ENCODE results near the gene SLC35F1. TPM values are rescaled to one million over a fixed set of nuclear protein-coding genes. Genes with fewer than 3 reads are reported as not detected.

The SLC35F1 gene
- polyA plus RNA-seq, 1 donor (not counting 4 experiments of a cell fraction or from before 2014, with no cell fraction given) = not detected

- dilution Hi-C loops (cut with MboI; ENCODE audit: extremely low pct_ligation_motif_present, low sequenced_read_pairs) = no loop called here
- FAIRE-seq = no peak
- Histone ChIP-seq H2AFZ (ENCODE audit: control insufficient read depth, low read length) (no peak overlapping the region), H3K4me3 (ENCODE audit: control insufficient read depth in 2 of 3, extremely low read depth in 1 of 3, insufficient read depth in 2 of 3, low read depth in 1 of 3, low read length in 3 of 3) (no peak overlapping the region), H4K20me1 (ENCODE audit: control insufficient read depth, extremely low read depth, insufficient read depth, low read length) (no peaks in the 10 kb centered on the region), H3K4me1 (ENCODE audit: control insufficient read depth, extremely low read depth, insufficient read depth, low read length) (no peaks in the 10 kb centered on the region), H3K27me3 (ENCODE audit: control insufficient read depth, extremely low read depth, insufficient read depth, low read length) (no peaks in the 10 kb centered on the region), H3K27ac (ENCODE audit: control insufficient read depth, insufficient read depth, low read length) (no peak overlapping the region), H3K36me3 (ENCODE audit: control insufficient read depth in 2 of 2, extremely low read depth in 1 of 2, insufficient read depth in 2 of 2, low read length in 2 of 2) (no peaks in the 10 kb centered on the region), H3K9ac (ENCODE audit: control insufficient read depth, extremely low read depth, insufficient read depth, low read length) (no peak overlapping the region), H3K4me2 (ENCODE audit: control insufficient read depth, extremely low read depth, insufficient read depth, low read depth, low read length) (no peak overlapping the region), H3K9me1 (ENCODE audit: control insufficient read depth, extremely low read depth, insufficient read depth, low read length) (no peaks in the 10 kb centered on the region), H3K79me2 (ENCODE audit: control insufficient read depth, insufficient read depth, low read length) (no peaks in the 10 kb centered on the region), H3K9me3 (ENCODE audit: control insufficient read depth, low read depth, low read length) (no peaks in the 10 kb centered on the region)
- no peak for DNase-seq (ENCODE audit: low read depth, low spot score)
- TF ChIP-seq CTCF (optimal IDR thresholded peaks at IDR 0.05 in 1 of 3, IDR thresholded peaks at IDR 0.05 in 1 of 3, conservative IDR thresholded peaks at IDR 0.05 in 1 of 3; ENCODE audit: extremely low read depth in 1 of 3, insufficient read depth in 2 of 3, low read length in 3 of 3) = no peak
- TF ChIP-seq EZH2 (IDR thresholded peaks at IDR 0.05; ENCODE audit: low read length) = no peak
Measured at GRCh38 chr6:118152524-118152923, 245.5 kb downstream of the SLC35F1 start.

DNA sequence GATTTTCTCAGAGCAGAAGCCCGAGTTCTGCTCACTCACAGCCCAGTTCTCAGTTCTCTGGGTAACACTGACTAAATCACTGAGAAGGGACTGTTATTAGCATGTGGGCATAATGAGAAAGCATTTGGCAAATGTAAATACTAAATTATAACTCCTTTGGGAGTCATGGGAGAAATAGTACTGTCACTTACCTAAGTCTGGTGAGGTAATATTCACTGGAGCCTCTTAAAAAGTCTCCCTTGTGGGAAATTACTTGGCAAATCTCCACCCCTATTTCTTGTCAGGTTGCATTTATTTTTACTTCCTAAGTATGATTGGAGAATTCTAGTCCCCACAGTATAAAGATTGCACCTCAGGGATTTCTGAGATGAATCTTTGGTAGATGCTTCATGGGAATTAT is 254.3 kb downstream of the SLC35F1 start:
- DNase-seq (ENCODE audit: low read depth, low spot score) = no peak
- H3K9ac ChIP-seq (ENCODE audit: control insufficient read depth, extremely low read depth, insufficient read depth, low read length) = no peak overlapping the region
- no peak overlapping the region for H2AFZ ChIP-seq (ENCODE audit: control insufficient read depth, low read length)
- no peak overlapping the region for H3K27ac ChIP-seq (ENCODE audit: control insufficient read depth, insufficient read depth, low read length)
- no peaks in the 10 kb centered on the region for H4K20me1 ChIP-seq (ENCODE audit: control insufficient read depth, extremely low read depth, insufficient read depth, low read length)
- H3K4me2 ChIP-seq (ENCODE audit: control insufficient read depth, extremely low read depth, insufficient read depth, low read depth, low read length) = no peak overlapping the region
- TF ChIP-seq CTCF (optimal IDR thresholded peaks at IDR 0.05 in 1 of 3, IDR thresholded peaks at IDR 0.05 in 1 of 3, conservative IDR thresholded peaks at IDR 0.05 in 1 of 3; ENCODE audit: extremely low read depth in 1 of 3, insufficient read depth in 2 of 3, low read length in 3 of 3) (no peak), EZH2 (IDR thresholded peaks at IDR 0.05; ENCODE audit: low read length) (no peak)
- no peak overlapping the region for H3K4me3 ChIP-seq (ENCODE audit: control insufficient read depth in 2 of 3, extremely low read depth in 1 of 3, insufficient read depth in 2 of 3, low read depth in 1 of 3, low read length in 3 of 3)
- FAIRE-seq = no peak
- no peaks in the 10 kb centered on the region for H3K9me1 ChIP-seq (ENCODE audit: control insufficient read depth, extremely low read depth, insufficient read depth, low read length)
- no peaks in the 10 kb centered on the region for H3K9me3 ChIP-seq (ENCODE audit: control insufficient read depth, low read depth, low read length)
- no peaks in the 10 kb centered on the region for H3K79me2 ChIP-seq (ENCODE audit: control insufficient read depth, insufficient read depth, low read length)
- no peaks in the 10 kb centered on the region for H3K4me1 ChIP-seq (ENCODE audit: control insufficient read depth, extremely low read depth, insufficient read depth, low read length)
- no peaks in the 10 kb centered on the region for H3K36me3 ChIP-seq (ENCODE audit: control insufficient read depth in 2 of 2, extremely low read depth in 1 of 2, insufficient read depth in 2 of 2, low read length in 2 of 2)
- dilution Hi-C loops (cut with MboI; ENCODE audit: extremely low pct_ligation_motif_present, low sequenced_read_pairs) = no loop called here
- H3K27me3 ChIP-seq (ENCODE audit: control insufficient read depth, extremely low read depth, insufficient read depth, low read length) = no peaks in the 10 kb centered on the region
